ENCODE data around the gene IL7R. TPM values are rescaled to one million over a fixed set of nuclear protein-coding genes. Genes with fewer than 3 reads are reported as not detected.
A peak's percentile ranks its signal among the peaks of the same experiment; 100 is the strongest.

The IL7R gene
- total RNA-seq, 1 donor from 2014 or later, result not detected

DNA sequence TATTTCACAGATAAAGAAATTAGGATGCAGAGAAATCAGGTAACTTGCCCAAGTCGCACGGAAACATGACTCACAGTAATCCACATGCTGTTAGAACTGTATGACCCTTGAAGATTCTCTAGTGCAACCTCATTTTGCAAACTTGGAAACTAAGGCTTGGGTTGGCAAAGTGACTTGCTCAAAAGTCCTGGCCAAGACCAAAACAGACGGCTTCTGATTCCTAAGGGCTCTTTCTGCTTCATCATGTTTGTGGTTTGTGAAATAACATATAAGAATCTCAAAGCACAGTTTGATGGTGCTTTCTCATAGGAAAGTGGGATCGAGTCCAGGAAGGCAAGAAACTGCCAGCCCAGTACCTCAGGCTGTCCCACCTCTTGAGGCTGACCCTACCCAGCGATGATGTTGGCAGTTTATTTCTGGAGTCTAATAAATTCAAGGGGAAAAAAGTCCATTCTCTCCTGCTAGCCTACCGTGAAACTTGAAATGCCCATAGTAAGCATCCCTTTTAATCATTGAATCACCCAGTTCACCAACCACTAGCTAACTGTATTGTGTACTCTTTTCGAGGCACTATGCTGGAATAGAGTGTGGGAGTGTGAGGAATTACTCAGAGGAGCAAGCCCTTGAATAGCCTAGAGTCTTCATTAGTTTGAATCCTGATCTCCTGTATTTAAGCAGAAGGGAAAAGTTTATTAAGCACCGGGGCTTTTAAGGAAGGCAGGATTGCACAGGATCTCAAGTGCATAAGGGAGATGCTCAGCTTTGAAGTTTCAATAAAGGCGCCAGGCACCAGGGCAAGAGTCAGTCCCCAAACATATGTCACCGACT is 67.6 kb downstream of the IL7R start:
- Mint-ChIP-seq H3K9me3 (peaks cover 4% of the 10 kb centered on the region), H3K4me3 (no peak overlapping the region), H3K27me3 (ENCODE audit: low read depth) (peaks cover 64% of the 10 kb centered on the region), H3K36me3 (ENCODE audit: low read depth) (no peaks in the 10 kb centered on the region), H3K27ac (ENCODE audit: unreplicated experiment) (no peak overlapping the region), H3K4me1 (peaks cover 13% of the 10 kb centered on the region)
- no peak for DNase-seq (ENCODE audit: low read depth, low spot score)
- TF ChIP-seq, protein P1, sequence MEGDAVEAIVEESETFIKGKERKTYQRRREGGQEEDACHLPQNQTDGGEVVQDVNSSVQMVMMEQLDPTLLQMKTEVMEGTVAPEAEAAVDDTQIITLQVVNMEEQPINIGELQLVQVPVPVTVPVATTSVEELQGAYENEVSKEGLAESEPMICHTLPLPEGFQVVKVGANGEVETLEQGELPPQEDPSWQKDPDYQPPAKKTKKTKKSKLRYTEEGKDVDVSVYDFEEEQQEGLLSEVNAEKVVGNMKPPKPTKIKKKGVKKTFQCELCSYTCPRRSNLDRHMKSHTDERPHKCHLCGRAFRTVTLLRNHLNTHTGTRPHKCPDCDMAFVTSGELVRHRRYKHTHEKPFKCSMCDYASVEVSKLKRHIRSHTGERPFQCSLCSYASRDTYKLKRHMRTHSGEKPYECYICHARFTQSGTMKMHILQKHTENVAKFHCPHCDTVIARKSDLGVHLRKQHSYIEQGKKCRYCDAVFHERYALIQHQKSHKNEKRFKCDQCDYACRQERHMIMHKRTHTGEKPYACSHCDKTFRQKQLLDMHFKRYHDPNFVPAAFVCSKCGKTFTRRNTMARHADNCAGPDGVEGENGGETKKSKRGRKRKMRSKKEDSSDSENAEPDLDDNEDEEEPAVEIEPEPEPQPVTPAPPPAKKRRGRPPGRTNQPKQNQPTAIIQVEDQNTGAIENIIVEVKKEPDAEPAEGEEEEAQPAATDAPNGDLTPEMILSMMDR (conservative IDR thresholded peaks at IDR 0.05), result no peak

DNA sequence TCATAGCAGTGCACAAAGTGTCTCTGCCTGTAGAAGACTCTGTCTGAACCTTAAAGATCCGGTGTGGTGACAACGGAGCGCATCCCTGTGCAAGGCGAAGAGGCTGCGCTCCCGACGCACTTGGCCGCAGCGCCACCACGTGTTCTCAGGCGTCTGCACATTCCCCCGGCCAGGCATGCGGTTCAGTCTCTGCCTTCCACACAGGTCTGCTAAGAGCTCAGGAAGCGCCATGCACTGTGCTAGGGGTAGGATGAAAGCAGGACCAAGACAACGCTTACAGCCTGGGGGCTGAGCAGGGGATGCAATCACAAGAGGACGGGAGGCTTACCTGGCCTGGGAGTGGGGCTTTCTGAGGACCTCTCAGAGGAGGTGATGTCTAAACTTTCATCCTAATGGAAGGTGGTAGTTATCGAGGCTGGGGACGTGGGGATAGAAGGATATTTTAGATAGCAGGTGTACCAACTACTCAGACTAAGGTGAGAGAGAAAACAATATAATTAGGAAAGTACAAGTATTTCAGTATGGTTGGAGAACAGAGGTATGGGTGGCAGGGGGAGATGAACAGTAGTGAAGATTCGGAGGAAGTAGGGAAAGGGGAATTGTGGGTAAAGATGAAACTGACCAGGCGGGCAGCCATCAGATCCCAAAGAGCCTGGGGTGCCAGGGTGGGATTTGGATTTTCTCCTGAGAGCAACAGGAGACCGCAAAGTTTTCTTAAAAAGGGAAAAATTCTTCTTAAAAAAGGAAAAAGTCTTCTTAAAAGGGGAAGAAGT is 68.4 kb downstream of the IL7R start:
- Mint-ChIP-seq H3K27me3 (ENCODE audit: low read depth) (peaks cover 64% of the 10 kb centered on the region), H3K9me3 (no peaks in the 10 kb centered on the region), H3K4me1 (peaks cover 13% of the 10 kb centered on the region), H3K27ac (ENCODE audit: unreplicated experiment) (no peak overlapping the region), H3K36me3 (ENCODE audit: low read depth) (no peaks in the 10 kb centered on the region), H3K4me3 (no peak overlapping the region)
- TF ChIP-seq, protein P1 (conservative IDR thresholded peaks at IDR 0.05), result peak; percentile 74
- peak; percentile 62 for DNase-seq (ENCODE audit: low read depth, low spot score)

DNA sequence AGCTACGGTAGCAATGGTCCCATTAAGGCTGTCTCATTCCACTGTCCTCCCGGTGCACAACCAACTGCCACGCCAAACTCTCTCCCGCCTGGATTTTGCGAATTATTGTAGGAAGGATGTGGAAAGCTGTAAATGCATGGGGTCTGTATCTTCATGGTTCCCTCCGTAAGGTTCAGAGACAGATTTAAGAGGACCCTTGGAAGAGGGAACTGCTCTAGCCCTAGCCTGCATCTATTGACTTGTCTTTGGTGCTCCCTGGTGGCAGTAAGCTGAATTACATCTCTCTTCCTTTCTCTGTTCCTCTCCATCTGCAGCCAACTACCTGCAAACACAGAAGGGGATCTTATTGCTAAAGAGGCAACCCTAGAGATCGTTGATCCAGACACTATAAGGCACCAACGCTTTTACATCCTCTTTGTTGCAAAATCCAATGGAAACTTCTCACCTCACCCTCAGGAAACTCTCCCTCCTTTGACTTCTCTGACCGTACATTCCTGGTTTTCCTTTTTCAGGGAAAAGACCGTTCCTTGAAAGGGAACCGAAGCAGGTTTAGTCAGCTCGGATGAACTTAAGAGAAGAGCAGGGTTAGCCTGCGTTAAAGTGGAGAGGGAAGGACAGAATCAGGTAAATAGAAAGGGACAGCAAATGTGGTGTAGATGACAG is 69.8 kb downstream of the IL7R start:
- H3K36me3 Mint-ChIP-seq (ENCODE audit: low read depth), result no peaks in the 10 kb centered on the region
- H3K27me3 Mint-ChIP-seq (ENCODE audit: low read depth), result peaks cover 64% of the 10 kb centered on the region
- TF ChIP-seq, protein P1 (conservative IDR thresholded peaks at IDR 0.05), result peak; percentile 89

More for the DNA sequence above, 69.8 kb downstream of the IL7R start:
- Mint-ChIP-seq H3K9me3 (no peaks in the 10 kb centered on the region), H3K27ac (ENCODE audit: unreplicated experiment) (no peak overlapping the region), H3K4me1 (peaks cover 13% of the 10 kb centered on the region), H3K4me3 (no peak overlapping the region)
- peak; percentile 73 for DNase-seq (ENCODE audit: low read depth, low spot score)

Other genes starting within 250 kb of the IL7R start
- gene SPEF2, start 239.0 kb upstream of the IL7R start, total RNA-seq, result 6.9 and 7.5 TPM in 2 replicates
- gene CAPSL, start 81.7 kb downstream of the IL7R start, total RNA-seq, result not detected in 2 replicates
- gene UGT3A1, start 134.5 kb downstream of the IL7R start, total RNA-seq, result not detected in 2 replicates
- gene UGT3A2, start 210.0 kb downstream of the IL7R start, total RNA-seq, result 0.64 and 0.79 TPM in 2 replicates

Data from neural crest cell (in vitro differentiated cells).